ENCODE measurements around the gene FAM149B1.

- TF ChIP-seq POLR2AphosphoS5 (IDR thresholded peaks at IDR 0.05; ENCODE audit: low read depth, low read length) = no peak
- TF ChIP-seq TAF1 (IDR thresholded peaks at IDR 0.05; ENCODE audit: borderline replicate concordance, insufficient read depth, low read length) = no peak
- TF ChIP-seq REST (IDR thresholded peaks at IDR 0.05; ENCODE audit: insufficient read depth in 1 of 2, low read depth in 2 of 2, low read length in 2 of 2) = no peak
Observed at GRCh38 chr10:73264423-73264822, 96.5 kb downstream of the FAM149B1 start.
